ENCODE measurements around the gene CD93. TPM values are rescaled to one million over a fixed set of nuclear protein-coding genes. Genes with fewer than 3 reads are reported as not detected.

CD93 gene
- total RNA-seq, 1 donor from 2014 or later, result 46.7 TPM

GRCh38 chr20:23100720-23101107, 14.6 kb upstream of the CD93 start:
- no peak for DNase-seq (ENCODE audit: low spot score)

- DNase-seq (ENCODE audit: low spot score), result peak; percentile 83
Measured at GRCh38 chr20:23099791-23100719, 13.9 kb upstream of the CD93 start.

- DNase-seq (ENCODE audit: low spot score), result no peak
Measured at GRCh38 chr20:23097636-23098580, 11.8 kb upstream of the CD93 start.

GRCh38 chr20:23096986-23097520, 10.9 kb upstream of the CD93 start:
- no peak for DNase-seq (ENCODE audit: low spot score)

- no peak for DNase-seq (ENCODE audit: low spot score)
Measured at GRCh38 chr20:23096097-23096496, 10.0 kb upstream of the CD93 start.

GRCh38 chr20:23095499-23095898, 9.4 kb upstream of the CD93 start:
- DNase-seq (ENCODE audit: low spot score), result no peak

GRCh38 chr20:23094927-23095326, 8.8 kb upstream of the CD93 start:
- DNase-seq (ENCODE audit: low spot score), result peak; percentile 38

GRCh38 chr20:23094213-23094896, 8.2 kb upstream of the CD93 start:
- no peak for DNase-seq (ENCODE audit: low spot score)

- no peak for DNase-seq (ENCODE audit: low spot score)
Measured at GRCh38 chr20:23093613-23094012, 7.5 kb upstream of the CD93 start.

- no peak for DNase-seq (ENCODE audit: low spot score)
Measured at GRCh38 chr20:23092861-23093495, 6.9 kb upstream of the CD93 start.

- no peak for DNase-seq (ENCODE audit: low spot score)
Measured at GRCh38 chr20:23092384-23092756, 6.2 kb upstream of the CD93 start.

- no peak for DNase-seq (ENCODE audit: low spot score)
Measured at GRCh38 chr20:23091721-23092383, 5.7 kb upstream of the CD93 start.

GRCh38 chr20:23090878-23091277, 4.8 kb upstream of the CD93 start:
- no peak for DNase-seq (ENCODE audit: low spot score)

- DNase-seq (ENCODE audit: low spot score), result no peak
Measured at GRCh38 chr20:23090147-23090546, 4.0 kb upstream of the CD93 start.

- DNase-seq (ENCODE audit: low spot score), result no peak
Measured at GRCh38 chr20:23088866-23089265, 2.7 kb upstream of the CD93 start.

- DNase-seq (ENCODE audit: low spot score), result no peak
Measured at GRCh38 chr20:23087587-23088251, 1.6 kb upstream of the CD93 start.

GRCh38 chr20:23086931-23087411, 847 bp upstream of the CD93 start:
- peak; percentile 63 for DNase-seq (ENCODE audit: low spot score)

- DNase-seq (ENCODE audit: low spot score), result no peak
Measured at GRCh38 chr20:23085436-23086055, 578 bp downstream of the CD93 start.

- no peak for DNase-seq (ENCODE audit: low spot score)
Measured at GRCh38 chr20:23084845-23085365, 1.2 kb downstream of the CD93 start.
